HG02840 (cell line): ENCODE results near the gene AK9.
"Not testable (repeated sequence)": the region's sequence is repeated elsewhere in the genome, so short reads cannot be mapped to it uniquely, and the experiment has no call there.

Source experiments
- ATAC-seq: cut with Tn5 transposase; IDR thresholded peaks from one replicate; pipeline ENCODE4 v1.9.1; 2021; ENCODE audit warnings: mild to moderate bottlenecking, moderate library complexity, moderate number of reproducible peaks; ENCODE audit not compliant: unreplicated experiment, low FRiP score

The AK9 gene

DNA sequence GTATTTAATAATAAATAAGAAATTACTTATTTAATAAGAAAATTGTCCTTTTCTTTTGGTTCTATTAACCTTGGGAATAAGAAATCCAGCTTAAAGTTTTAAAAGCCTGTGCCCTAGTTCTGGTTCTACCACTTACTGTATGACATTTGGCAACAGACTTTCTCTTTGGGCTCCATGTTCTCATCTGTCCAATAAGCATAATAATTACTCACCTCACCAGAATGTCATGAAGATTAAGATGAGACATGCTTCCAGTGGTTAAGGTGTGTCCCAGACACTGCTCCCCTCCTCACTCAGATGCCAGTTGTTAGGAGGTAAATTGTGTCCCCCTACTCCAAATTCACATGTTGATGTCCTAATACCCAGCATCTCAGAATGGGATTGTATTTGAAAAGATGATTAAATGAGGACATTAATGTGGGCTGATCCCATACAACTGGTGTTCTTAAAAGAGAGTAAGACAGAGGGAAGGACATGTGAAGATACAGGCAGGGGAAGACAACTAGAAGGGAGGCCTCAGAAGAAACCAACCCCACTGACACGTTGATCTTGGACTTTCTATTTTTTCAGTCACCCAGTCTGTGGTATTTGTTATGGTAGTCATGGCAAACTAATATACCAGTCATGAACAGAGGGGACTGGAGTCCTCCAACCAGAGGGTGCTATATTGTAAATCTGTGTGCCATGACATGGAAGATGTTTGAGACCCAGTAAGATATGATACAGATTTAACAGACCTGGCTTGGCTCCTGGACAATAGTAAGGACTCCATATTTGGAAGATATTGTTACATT, 229.1 kb downstream of the AK9 start:
- no peak for ATAC-seq

DNA sequence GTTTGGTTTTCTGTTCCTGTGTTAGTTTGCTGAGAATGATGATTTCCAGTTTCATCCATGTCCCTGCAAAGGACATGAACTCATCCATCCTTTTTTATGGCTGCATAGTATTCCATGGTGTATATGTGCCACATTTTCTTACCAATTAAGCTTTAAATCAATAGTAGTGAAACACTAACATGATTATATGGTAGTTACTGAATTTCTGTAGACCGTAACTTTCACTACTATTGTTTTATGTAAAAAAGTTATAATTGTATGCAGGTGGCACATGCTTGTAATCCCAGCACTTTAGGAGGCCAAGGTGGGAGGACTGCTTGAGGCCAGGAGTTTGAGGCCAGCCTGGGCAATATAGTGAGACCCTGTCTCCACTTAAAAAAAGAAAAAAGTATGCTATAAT, 229.8 kb downstream of the AK9 start:
- ATAC-seq, result not testable (repeated sequence)

DNA sequence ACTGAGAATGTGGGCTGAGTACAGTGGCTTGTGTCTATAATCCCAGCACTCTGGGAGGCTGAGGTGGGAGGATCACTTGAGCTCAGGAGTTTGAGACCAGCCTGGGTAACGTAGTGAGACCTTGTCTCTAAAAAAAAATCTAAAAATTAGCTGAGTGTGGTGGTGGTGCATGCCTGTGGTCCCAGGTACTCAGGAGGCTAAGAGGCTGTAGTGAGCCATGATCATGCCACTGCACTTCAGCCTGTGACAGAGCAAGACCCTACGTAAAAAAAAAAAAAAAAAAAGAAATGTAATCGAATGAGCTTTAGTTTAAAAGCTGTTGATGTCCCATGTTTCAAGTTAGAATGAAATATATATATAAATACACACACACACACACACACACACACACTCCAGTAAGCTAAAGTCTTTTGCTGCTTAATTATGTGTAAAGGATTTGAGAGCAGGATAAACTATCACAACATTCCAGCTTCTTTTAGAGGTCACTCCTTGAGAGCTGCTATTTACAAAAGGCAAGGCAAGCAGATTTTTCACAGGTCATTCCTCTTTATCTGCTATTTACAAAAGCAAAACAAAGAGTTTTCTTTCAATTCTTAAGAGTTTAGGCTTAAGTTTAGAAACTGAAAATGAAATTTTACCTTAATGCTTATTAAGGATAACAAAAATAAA, 230.7 kb downstream of the AK9 start:
- no peak for ATAC-seq

DNA sequence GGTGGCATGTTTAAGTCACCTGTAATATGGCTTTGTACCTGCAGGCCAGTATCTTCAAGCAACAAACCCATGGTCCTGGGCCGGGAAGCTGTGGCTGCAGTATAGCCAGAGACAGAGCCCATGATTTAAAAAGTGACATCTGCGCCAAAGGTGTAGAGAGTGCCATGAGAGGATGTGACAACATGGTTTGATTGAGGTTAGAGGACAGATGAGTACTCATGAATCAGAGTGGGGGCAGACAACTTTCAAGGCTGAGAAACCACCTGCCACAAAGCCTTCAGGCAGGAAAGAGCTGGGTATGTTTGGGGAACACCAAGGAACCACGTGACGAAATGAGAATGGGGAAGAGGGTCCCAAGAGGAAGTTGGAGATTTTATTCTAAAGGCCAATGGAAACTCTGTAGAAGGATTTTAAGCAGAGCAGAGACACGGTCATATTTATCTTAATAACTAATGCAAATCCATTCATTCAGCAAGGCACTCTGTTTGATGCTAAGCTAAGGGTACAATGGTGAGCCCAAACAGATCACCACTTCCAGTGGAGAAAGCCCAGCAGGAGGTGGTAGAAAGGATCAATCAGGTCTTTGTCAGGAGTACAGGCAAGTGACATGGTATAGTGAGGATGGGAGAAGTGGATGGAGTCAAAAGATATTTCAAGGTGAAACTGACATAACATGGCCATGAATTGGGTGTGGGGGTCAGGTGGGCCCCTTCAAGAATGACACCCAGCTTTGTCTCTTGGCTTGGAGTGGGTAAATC, 232.0 kb downstream of the AK9 start:
- no peak for ATAC-seq

DNA sequence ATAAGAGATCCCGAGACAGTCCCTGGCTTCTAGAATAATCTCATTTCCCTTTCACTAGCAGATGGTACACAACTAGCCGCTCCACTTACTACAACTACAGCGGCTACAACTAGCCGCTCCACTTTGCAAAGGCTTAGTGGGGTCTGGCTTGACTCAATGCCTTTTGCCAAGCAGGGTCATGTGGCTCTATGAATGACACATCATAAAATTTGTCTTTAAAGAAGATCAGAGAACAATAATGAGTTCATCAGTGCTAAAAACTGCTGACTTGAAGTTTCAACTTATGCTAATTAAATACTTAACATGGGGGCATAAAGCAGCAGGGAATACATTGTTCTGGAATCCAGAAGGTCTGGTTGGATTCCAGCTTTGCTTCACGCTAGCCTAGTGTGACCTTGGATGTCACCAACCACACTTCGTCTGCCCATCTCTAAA, 233.4 kb downstream of the AK9 start:
- ATAC-seq, result no peak

DNA sequence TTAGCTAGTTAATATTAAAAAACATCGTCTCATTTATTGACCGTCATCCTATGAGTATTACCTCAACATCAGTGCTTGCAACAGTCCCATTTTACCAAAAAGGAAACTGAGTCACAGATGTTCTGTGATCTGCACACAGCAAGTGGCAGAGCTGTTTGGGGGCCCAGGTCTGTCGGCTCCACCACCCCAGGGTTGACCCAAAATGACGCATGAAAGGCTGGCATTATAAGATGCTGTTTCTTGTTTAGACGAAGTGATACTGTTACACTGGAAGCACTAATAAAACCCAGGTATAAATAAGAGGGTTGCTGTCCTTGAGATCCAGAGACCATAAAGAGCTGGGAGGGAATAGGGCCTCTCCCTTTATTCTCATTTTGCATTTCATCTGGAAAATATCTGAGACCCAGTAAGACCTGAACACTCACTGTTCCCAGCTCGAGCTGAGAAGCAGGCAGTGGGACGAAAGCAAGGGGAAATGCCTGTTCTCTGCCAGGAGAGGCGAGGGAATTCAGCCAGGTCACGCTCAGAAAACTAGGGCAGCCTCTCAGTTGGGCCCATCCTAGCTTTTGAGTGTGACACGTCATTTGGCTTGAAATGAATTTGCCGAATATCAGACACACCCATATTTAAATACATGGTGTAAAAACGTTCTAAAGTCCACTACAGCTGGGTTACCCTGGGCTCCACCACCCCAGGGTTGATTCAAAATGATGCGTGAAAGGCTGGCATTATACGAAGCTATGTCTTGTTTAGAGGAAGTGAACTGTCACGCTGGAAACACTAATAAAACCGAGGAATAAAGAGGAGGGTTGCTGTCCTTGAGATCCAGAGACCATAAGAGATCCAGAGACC, 234.1 kb downstream of the AK9 start:
- no peak for ATAC-seq

DNA sequence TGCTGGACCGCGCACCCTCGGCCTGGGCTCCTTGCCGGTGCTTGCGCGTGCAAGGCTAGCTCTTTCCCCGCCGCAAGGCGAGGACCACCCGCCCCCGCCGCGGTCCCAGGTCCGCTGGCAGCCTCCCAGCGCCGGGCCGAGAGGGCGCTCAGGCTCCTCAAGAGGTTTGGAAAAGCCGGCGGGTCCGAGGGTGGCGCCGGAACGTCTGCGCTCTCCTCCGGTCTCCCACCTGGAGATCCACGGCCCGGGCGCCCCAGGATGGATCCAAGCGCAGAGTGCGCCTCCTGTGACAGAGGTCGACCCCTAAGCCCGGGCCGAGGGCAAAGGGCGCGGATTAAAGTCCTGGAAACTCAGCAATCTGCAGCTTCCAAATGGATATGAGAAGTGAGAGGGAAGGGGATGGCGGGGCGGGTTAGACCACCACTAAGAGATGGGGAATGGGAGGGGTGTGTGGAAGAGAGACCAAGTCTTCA, 234.9 kb downstream of the AK9 start:
- no peak for ATAC-seq

DNA sequence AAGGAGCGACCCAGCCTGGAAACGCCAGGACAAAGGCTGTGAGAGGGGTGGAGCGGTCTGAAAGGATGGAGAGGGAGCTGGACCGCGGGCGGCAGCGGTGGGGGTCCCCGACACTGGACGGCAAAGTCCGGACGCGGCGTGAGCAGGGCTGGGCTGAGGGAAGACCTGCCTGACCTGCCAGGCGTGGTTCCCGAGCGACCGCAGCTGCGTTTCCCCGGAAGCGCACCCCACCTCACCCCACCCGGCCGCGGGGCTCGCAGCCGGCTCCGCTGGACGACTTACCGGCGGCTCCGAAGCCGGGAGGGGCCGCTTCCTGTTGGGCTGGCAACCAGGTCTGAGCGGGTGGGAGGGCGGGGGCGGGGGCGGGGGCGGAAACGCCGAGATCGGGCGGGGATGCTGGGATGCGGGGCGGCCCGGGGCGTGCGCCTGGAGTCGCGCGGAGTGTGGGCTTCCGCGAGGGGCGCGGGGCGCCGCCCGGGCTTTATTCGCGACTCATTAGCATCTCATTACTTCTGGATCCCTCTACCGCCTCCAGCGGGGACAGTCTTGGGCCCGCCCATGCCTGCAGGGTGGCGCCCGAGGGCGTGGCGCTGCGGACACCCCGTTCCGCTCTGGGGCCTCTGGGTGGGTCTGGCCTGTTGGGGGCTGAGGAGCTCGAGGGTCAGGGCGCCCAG, 235.4 kb downstream of the AK9 start, which contains the start of gene MICAL1:
Gene MICAL1 (minus strand): TSS at position 336 of the 674 bp plus-strand sequence. CDS start 1,576 bp downstream, outside the sequence.
- peak; percentile 60 for ATAC-seq

DNA sequence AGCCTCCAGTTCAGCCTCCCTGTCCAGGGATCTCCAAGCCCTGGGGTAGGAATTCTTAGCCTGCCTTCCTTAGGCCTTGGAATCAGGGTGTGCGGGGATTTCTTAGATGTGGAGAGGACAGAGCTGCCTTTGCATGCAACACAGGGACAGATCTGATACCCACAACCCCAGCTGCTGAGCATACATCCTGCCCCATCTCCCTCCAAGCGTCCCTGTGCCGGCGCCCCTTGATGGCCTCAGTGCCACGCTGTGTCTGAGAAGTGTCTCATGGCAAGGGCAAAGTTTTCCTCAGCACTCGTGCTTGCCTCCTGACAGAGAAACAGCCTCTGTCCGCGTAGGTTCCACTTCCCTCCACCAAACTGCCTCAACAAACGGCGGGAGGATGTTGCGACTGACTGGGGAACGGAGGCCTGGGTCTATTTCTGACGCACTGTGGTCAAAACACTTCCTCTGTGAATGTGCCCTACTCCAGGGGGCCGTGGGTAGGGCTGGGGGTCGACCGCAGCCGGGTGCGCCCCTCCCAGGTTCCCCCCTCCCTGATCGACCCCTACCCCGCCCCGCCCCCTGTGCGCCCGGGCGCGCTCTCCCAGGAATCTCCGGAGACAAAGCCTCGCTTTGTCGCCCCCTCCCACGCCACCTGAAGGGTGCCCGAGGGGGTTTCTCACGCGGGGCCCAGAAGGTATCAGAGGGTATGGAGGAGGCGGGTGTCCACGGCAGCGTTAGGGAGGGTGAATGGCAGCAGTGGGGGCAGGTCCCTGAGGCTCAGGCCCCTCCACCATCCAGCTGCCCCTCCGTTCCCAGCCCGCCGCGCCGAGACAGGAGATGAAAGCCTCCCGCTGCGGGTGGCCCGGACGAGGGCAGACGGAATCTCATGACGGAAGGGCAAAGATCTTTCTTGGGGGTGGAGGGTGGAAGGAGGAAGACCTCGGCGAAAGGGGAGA, 236.2 kb downstream of the AK9 start:
- ATAC-seq, result peak; percentile 26

DNA sequence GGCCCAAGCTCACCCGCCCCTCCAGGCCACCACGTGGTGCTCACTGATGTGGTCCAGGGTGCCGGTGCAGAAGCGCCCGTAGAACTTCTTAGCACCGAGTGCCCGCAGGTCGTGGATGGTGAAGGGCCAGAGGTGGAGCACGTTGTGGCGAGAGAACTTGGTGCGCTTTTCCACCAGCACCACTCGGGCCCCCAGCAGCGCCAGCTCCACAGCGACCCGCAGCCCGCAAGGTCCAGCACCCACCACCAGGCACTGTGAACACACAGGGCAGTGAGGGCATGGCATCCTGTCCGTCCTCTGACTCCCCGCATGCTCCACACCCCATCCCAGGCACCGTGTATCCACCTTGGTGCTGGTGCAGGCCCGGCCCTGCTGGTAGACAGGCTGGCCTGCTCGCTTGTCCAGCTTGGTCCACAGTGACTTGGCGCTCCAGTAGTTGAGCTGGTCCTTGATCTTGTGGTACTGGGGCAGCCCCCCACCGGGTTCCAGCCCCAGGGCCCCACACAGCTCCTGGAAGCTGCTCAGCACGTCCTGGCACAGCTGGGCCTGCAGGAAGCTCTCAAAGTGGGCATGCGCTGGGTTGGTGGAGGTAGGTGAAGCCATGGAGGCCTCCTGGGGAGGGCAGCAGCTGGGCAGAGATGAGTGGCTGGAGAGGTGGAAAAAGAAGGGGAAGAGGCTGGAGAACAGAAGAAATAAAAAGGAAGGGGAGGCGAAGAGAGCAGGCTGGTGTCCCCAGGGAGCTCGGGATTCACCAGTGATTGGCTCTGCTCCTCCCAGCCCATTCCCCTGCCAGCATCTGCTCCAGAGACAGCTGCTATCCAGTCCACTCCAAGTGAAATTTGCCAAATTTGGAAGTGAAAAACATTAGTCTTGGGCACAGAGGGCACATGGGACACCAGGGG, 237.2 kb downstream of the AK9 start:
- ATAC-seq, result no peak

DNA sequence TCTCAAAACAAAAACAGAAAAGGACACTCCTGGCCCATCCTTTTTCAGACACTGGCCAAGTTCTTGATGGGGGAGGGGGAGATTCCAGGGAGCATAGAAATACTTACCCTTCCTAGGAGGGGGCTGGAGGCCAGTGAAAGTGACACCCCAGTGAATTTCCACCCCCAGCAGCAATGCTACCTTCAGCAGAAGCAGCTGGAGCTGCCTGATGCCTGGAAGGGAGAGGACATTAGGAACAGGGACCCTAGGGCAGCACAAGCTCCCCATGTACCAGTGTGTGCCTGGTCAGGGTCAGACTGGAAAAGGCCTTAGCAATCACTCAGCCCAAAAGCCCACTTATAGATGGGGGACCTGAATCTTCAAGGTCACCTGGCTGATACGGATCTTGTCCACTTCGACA, 237.8 kb downstream of the AK9 start:
- ATAC-seq, result no peak

DNA sequence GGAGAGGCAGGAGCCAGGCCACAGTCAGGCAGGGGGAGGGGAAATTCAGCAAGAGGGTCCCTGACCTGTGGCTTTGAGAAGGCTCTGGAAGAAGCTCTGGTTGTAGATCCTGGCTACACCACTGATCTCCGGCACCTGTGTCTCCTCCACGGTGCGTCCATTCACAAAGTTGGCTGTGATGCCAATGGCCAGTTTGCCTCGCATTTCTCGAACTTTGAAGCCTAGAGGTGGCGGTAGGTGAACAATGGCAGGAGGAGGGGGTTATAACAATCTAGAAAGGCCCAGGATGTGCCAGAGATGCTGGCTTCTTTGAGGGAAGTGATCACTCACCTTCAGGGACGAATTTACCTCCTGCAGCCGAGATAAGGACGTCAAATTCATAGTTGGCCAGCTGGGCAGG, 238.8 kb downstream of the AK9 start:
- no peak for ATAC-seq

DNA sequence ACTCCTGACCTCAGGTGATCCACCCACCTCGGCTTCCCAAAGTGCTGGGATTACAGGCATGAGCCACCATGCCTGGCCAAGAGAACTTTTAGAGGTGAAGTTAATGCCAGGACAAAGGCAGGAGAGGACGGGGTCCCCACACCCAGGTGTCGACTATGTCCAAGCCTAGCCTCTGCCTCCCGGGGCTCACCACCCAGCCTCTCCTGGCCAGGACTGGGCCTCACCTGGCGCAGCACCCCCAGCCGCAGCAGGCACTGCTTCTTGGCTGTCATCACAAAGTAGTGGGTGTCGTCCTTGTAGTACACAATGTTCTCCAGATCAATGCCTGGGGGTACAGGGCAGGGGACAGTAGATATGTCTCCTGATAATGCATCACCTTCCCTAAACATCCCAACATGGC, 239.6 kb downstream of the AK9 start:
- ATAC-seq, result no peak

DNA sequence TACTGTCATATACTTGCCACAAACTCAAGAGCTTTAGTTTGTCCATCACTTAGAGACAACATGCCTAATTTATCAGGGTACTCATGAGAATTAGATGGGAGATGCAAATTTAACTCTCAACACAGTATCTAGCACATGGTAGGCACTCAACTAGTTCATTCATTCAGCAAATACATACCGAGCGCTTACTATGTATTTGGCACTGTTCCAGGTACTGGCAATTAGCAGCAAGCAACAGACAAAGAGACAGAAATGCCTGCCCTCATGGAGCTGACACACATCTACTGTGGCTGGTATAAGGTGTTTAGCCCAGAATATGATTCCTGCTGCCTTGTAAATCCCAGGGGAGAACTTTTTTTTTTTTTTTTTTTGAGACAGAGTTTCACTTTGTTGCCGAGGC, 240.2 kb downstream of the AK9 start:
- ATAC-seq, result no peak

DNA sequence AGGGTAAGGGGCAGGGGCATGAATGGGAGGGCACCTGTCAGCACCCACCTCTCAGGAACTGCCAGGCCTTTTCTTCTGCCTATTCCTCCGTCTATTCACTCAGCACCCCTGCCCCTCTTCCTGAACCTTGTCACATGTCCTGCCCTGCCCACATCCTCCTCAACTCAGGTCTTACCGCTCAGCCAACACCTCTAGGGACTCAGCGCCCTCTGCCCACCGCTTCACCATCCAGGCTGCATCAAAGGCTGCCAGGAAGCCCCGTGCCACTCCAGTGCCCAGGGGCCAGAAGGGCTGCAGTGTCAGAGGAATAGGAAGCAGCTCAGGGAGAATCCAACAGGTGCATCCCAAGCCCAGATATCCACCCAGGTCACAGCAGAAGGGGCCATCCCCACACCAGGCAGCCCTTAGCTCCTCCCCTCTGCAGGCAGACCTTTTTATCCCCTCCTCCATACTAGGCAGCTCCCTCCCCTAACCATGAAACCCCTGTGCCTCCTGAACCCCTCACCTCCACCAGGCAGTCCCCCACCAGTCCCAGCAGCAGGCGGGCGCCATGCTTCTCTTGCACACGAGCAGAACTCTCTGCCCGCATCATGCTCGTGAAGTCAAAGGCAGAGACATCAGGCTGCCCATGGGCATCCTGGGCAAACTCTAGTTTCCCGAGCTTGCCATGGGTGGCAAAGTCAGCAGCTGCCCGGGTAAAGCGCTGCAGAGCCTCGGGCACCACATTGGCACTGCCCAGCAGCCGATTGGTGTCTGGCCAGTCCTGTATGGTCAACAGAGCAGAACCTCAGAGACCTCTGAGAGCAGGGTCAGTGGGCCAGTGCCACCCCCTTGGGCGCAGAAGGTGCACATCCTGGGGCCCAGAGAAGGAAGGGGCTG, 241.0 kb downstream of the AK9 start:
- no peak for ATAC-seq

DNA sequence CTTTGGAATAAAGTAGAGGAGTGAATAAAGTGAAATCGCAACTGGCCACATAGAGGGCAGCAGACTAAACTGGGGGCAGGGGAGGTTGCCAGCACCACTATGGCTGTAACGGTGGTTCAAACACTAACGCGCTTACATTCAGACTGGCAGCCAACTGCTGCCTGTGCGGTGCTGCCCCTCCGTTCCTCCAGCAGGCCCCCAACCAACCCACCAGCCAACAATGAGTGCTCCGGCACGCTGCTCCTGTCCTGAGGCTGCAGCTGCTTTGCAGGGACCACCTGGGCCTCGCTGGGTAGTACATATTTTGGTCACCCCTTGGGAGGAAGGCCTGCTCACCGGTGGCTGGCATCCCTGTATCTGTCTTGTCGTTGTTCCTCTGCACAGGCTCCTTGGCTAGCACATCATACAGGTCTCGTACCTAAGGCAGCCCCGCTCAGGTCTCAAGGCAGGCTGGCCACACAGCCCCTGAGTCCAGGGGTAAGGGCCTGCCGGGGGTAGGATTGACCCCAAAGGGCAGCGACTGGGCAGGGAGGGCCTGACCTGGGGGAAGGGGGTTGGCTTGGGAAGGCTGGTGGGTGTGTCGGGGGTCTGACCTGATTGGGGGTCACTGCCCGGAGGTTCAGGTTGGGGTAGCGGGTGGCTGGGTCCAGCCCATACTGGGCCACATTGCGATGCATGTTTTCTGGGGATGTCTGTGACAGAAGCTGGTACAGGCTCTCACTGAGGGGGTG, 241.8 kb downstream of the AK9 start:
- no peak for ATAC-seq
